Peyer's patch (tissue), 4 donors: ENCODE data around the gene ZNF791.

Source experiments
- POLR2A ChIP-seq, 2 donors: fragments of 450-650 bp; IDR thresholded peaks; one replicate each; pipeline ENCODE4 v1.5.1; 2017; ENCODE audit warnings: antibody characterized with exemption in 2 of 2, mild to moderate bottlenecking in 2 of 2, moderate library complexity in 2 of 2
- TF ChIP-seq, protein P1 (sequence below), 6 experiments: fragments of 450-650 bp in 4 of 6; fragments of 200-600 bp in 2 of 6; sonication (generic) in 1 of 6; IDR thresholded peaks; one replicate each; pipeline ENCODE4 v1.5.1; 2017 to 2019; ENCODE audit warnings: antibody characterized with exemption in 6 of 6, mild to moderate bottlenecking in 3 of 6, moderate library complexity in 1 of 6

DNA sequence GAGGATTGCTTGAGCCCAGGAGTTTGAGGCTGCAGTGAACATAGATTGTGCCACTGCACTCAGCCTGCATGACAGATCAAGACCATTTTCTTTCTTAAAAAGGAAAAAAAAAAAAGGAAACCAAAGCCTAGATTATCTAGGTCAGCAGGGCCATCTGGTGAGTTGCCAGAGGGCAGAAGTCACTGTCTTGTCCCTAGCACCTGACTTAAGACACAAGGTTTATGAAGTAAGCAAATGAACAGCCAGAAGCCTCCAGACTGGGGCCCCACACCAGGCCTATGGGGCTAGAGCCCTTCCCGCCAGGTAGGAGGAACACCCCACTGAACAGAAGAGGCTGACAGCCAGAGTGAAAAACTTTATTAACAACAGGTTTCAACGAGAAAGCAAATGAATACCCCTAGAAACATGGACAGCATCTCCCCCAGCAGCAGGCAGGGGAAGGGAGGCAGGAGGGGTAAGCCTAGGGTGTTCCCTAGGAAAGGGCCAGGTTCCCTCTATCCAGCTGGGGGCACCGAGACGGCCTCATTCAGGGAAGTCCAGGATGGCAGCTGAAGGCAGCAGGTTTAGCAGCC lies 57.1 kb downstream of the ZNF791 start:
- TF ChIP-seq, protein P1, sequence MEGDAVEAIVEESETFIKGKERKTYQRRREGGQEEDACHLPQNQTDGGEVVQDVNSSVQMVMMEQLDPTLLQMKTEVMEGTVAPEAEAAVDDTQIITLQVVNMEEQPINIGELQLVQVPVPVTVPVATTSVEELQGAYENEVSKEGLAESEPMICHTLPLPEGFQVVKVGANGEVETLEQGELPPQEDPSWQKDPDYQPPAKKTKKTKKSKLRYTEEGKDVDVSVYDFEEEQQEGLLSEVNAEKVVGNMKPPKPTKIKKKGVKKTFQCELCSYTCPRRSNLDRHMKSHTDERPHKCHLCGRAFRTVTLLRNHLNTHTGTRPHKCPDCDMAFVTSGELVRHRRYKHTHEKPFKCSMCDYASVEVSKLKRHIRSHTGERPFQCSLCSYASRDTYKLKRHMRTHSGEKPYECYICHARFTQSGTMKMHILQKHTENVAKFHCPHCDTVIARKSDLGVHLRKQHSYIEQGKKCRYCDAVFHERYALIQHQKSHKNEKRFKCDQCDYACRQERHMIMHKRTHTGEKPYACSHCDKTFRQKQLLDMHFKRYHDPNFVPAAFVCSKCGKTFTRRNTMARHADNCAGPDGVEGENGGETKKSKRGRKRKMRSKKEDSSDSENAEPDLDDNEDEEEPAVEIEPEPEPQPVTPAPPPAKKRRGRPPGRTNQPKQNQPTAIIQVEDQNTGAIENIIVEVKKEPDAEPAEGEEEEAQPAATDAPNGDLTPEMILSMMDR (IDR thresholded peaks at IDR 0.05), result no peak
- no peak for TF ChIP-seq POLR2A (IDR thresholded peaks at IDR 0.05)
